ENCODE data around the gene PAQR8. TPM values are rescaled to one million over a fixed set of nuclear protein-coding genes. Genes with fewer than 3 reads are reported as not detected.

The PAQR8 gene
- total and polyA plus RNA-seq, 2 of the 13 experiments (the other 11 are each of a cell fraction or from before 2014, with no cell fraction given): 37.7 to 50.7 TPM

DNA sequence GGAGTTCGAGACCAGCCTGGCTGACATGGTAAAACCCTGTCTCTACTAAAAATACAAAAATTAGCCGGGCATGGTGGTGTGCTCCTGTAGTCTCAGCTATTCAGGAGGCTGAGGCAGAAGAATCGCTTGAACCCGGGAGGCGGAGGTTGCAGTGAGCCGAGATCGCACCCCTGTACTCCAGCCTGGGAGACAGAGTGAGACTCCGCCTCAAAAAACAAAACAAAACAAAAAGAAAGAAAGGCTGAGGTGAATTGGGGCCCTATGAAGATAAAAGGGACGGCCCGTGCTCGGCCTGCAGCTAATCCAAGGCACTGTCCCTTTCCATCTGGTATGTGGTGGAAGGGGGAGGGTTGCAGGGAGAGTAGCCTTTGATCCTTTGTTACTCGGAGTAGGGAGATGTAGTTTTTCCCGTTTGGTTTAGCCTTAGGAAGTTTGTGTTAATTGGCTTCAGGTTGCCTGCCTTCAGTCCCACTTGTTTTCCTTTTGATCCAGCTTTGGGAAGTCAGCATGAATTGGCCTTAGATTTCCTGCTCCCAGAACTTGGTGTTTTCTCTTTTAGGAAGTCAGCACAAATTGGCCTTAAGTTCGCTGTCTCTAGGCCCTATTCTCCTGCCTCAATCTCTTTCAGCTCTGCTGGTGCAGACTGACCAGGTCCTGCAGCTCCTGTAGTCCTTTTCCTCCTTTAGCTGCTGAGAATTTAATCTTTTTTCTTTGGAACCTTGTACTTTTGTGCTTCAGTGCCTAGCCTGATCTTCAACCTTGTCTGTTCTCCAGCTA lies 36.1 kb upstream of the PAQR8 start (continued):
- TF ChIP-seq, protein P1, sequence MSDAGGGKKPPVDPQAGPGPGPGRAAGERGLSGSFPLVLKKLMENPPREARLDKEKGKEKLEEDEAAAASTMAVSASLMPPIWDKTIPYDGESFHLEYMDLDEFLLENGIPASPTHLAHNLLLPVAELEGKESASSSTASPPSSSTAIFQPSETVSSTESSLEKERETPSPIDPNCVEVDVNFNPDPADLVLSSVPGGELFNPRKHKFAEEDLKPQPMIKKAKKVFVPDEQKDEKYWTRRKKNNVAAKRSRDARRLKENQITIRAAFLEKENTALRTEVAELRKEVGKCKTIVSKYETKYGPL (CRISPR knock-in tag; IDR thresholded peaks at IDR 0.05): 0 out of 2 replicates have a peak, but pooled peaks have one; percentile 29
- TF ChIP-seq, protein P2, sequence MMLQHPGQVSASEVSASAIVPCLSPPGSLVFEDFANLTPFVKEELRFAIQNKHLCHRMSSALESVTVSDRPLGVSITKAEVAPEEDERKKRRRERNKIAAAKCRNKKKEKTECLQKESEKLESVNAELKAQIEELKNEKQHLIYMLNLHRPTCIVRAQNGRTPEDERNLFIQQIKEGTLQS (CRISPR knock-in tag; IDR thresholded peaks at IDR 0.05): no peak
- TF ChIP-seq, protein P3, sequence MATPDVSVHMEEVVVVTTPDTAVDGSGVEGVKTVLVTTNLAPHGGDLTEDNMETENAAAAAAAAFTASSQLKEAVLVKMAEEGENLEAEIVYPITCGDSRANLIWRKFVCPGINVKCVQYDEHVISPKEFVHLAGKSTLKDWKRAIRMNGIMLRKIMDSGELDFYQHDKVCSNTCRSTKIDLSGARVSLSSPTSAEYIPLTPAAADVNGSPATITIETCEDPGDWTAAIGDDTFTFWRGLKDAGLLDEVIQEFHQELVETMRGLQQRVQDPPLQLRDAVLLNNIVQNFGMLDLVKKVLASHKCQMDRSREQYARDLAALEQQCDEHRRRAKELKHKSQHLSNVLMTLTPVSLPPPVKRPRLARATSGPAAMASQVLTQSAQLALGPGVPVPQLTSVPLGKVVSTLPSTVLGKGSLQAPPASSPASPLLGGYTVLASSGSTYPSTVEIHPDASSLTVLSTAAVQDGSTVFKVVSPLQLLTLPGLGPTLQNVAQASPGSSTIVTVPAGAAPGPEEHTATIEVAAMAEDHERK (CRISPR knock-in tag; IDR thresholded peaks at IDR 0.05; ENCODE audit: low read depth): no peak
- peak; percentile 52 for TF ChIP-seq PHF8 (CRISPR knock-in tag; IDR thresholded peaks at IDR 0.05)
- TF ChIP-seq ELF3 (CRISPR knock-in tag; IDR thresholded peaks at IDR 0.05): peak; percentile 76; the same call in 1 of the 2 replicates
- TF ChIP-seq, protein P4, sequence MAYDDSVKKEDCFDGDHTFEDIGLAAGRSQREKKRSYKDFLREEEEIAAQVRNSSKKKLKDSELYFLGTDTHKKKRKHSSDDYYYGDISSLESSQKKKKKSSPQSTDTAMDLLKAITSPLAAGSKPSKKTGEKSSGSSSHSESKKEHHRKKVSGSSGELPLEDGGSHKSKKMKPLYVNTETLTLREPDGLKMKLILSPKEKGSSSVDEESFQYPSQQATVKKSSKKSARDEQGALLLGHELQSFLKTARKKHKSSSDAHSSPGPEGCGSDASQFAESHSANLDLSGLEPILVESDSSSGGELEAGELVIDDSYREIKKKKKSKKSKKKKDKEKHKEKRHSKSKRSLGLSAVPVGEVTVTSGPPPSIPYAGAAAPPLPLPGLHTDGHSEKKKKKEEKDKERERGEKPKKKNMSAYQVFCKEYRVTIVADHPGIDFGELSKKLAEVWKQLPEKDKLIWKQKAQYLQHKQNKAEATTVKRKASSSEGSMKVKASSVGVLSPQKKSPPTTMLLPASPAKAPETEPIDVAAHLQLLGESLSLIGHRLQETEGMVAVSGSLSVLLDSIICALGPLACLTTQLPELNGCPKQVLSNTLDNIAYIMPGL (CRISPR knock-in tag; IDR thresholded peaks at IDR 0.05; ENCODE audit: borderline replicate concordance in 1 of 2, low read depth in 1 of 2): peak; percentile 49 to 53; a peak in 2 of 4 replicates
- TF ChIP-seq MATR3 (CRISPR knock-in tag; IDR thresholded peaks at IDR 0.05): no peak
- TF ChIP-seq, protein P5, sequence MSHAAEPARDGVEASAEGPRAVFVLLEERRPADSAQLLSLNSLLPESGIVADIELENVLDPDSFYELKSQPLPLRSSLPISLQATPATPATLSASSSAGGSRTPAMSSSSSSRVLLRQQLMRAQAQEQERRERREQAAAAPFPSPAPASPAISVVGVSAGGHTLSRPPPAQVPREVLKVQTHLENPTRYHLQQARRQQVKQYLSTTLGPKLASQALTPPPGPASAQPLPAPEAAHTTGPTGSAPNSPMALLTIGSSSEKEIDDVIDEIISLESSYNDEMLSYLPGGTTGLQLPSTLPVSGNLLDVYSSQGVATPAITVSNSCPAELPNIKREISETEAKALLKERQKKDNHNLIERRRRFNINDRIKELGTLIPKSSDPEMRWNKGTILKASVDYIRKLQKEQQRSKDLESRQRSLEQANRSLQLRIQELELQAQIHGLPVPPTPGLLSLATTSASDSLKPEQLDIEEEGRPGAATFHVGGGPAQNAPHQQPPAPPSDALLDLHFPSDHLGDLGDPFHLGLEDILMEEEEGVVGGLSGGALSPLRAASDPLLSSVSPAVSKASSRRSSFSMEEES (CRISPR knock-in tag; IDR thresholded peaks at IDR 0.05): peak; percentile 61; the same call in 1 of the 2 replicates
- TF ChIP-seq, protein P6, sequence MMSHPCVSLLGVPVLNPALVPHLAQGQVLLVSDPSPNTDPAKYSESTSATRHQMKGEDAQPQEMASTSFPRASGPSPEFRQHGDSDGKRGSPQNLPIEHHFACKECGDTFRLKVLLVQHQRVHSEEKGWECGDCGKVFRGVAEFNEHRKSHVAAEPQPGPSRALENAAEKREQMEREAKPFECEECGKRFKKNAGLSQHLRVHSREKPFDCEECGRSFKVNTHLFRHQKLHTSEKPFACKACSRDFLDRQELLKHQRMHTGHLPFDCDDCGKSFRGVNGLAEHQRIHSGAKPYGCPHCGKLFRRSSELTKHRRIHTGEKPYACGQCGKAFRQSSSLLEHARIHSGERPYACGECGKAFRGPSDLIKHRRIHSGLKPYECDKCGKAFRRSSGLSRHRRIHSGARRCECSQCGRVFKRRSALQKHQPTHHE (CRISPR knock-in tag; IDR thresholded peaks at IDR 0.05; ENCODE audit: borderline replicate concordance): peak; percentile 83; the same call in 1 of the 2 replicates
- TF ChIP-seq ZNF143 (CRISPR knock-in tag; IDR thresholded peaks at IDR 0.05): peak; percentile 78
- TF ChIP-seq MAF1 (CRISPR knock-in tag; IDR thresholded peaks at IDR 0.05; ENCODE audit: borderline replicate concordance): 0 out of 2 replicates have a peak, but pooled peaks have one; percentile 69
- peak; percentile 33; the same call in 1 of the 2 replicates for TF ChIP-seq NFYC (CRISPR knock-in tag; IDR thresholded peaks at IDR 0.05)
- 0 out of 2 replicates have a peak, but pooled peaks have one; percentile 28 for TF ChIP-seq PAWR (CRISPR knock-in tag; IDR thresholded peaks at IDR 0.05; ENCODE audit: borderline replicate concordance)
- TF ChIP-seq ZNF546 (CRISPR knock-in tag; conservative IDR thresholded peaks at IDR 0.05): no peak
- TF ChIP-seq, protein P7, sequence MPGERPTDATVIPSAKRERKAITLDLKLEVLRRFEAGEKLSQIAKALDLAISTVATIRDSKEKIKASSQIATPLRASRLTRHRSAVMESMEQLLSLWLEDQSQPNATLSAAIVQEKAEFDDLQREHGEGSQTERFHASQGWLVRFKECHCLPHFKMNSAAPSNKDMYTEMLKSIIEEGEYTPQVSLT (CRISPR knock-in tag; IDR thresholded peaks at IDR 0.05; ENCODE audit: borderline replicate concordance, low read depth): no peak
- no peak for TF ChIP-seq ZNF24 (IDR thresholded peaks at IDR 0.05)
- TF ChIP-seq SP2 (CRISPR knock-in tag; IDR thresholded peaks at IDR 0.05): no peak
- peak; percentile 84 for TF ChIP-seq ZMYM2 (CRISPR knock-in tag; IDR thresholded peaks at IDR 0.05)
- TF ChIP-seq ZNF230 (CRISPR knock-in tag; IDR thresholded peaks at IDR 0.05): peak; percentile 54; the same call in 1 of the 2 replicates
- 0 out of 2 replicates have a peak, but pooled peaks have one; percentile 46 for TF ChIP-seq IRX3 (CRISPR knock-in tag; IDR thresholded peaks at IDR 0.05; ENCODE audit: borderline replicate concordance, low read depth)
- peak; percentile 70; the same call in 1 of the 2 replicates for TF ChIP-seq CBX5 (CRISPR knock-in tag; IDR thresholded peaks at IDR 0.05; ENCODE audit: borderline replicate concordance)
